ENCODE measurements around the gene LYPD6B. TPM values are rescaled to one million over a fixed set of nuclear protein-coding genes. Genes with fewer than 3 reads are reported as not detected.

The LYPD6B gene
- total and polyA plus RNA-seq, 10 of the 15 experiments (the other 5 are each of a cell fraction or from before 2014, with no cell fraction given), result 1.0 to 6.6 (median 4.0) TPM

GRCh38 chr2:149204686-149205085 lies 166.2 kb downstream of the LYPD6B start:
- ChIA-PET CTCF (interaction anchor here (0.9 kb wide), 1 partner anchor 17 kb away, joined by 3 read pairs; no protein-coding TSS in a partner anchor), SMC1A (ENCODE audit: uncharacterized antibody, unreplicated experiment) (no interaction called here), RAD21 (ENCODE audit: unreplicated experiment) (no interaction called here), POLR2A (no interaction called here)
- in situ Hi-C loops (cut with MboI), result no loop called here
- no peaks in the 10 kb centered on the region for H3K27me3 ChIP-seq (replicated peaks in 1 of 2; ENCODE audit: control insufficient read depth in 2 of 2, insufficient read depth in 2 of 2, low read length in 1 of 2)
- H2AFZ ChIP-seq (ENCODE audit: control insufficient read depth, low read depth, low read length), result no peak overlapping the region
- H3K9ac ChIP-seq (ENCODE audit: control insufficient read depth, insufficient read depth, low read length), result no peak overlapping the region
- intact Hi-C loops (cut with micrococcal nuclease; ENCODE audit: unreplicated experiment), result no loop called here
- no TSS peak for BruUV-seq (replicated peaks)
- 75% methylated on average over 4 of the region's 4 CpGs for WGBS (ENCODE audit: insufficient coverage, insufficient replicate concordance, low lambda C conversion rate, missing lambda C conversion rate)
- H3K4me1 ChIP-seq (ENCODE audit: control insufficient read depth, insufficient read depth, low read length), result no peaks in the 10 kb centered on the region
- no peaks in the 10 kb centered on the region for H3K79me2 ChIP-seq (ENCODE audit: control insufficient read depth, insufficient read depth, low read length)
- no peak overlapping the region for H3K4me2 ChIP-seq (ENCODE audit: control insufficient read depth, insufficient read depth)
- H4K20me1 ChIP-seq (ENCODE audit: control insufficient read depth, insufficient read depth), result no peaks in the 10 kb centered on the region; the same call in 1 of the 2 replicates
- H3K4me3 ChIP-seq, result no peak overlapping the region
- no peaks in the 10 kb centered on the region for H3K36me3 ChIP-seq (ENCODE audit: control insufficient read depth in 2 of 2, insufficient read depth in 2 of 2, low read length in 1 of 2)
- no peak for ATAC-seq
- DNase-seq (ENCODE audit: low read depth, low spot score), result no peak
- H3K27ac ChIP-seq (ENCODE audit: control insufficient read depth, insufficient read depth), result no peak overlapping the region
- no peaks in the 10 kb centered on the region for H3K9me3 ChIP-seq (replicated peaks; ENCODE audit: control insufficient read depth, insufficient read depth, low read length)
- no peak for FAIRE-seq
- no peak for TF ChIP-seq SKIL (IDR thresholded peaks at IDR 0.05; ENCODE audit: low read depth, poor library complexity, severe bottlenecking)
- no peak for TF ChIP-seq SIX5 (IDR thresholded peaks at IDR 0.05; ENCODE audit: low read depth, low read length, severe bottlenecking)
- no peak for TF ChIP-seq SMC3 (IDR thresholded peaks at IDR 0.05; ENCODE audit: borderline replicate concordance, low read length)
- TF ChIP-seq POLR2AphosphoS2 (IDR thresholded peaks at IDR 0.05; ENCODE audit: low read depth, low read length), result no peak
- no peak for TF ChIP-seq YBX1 (IDR thresholded peaks at IDR 0.05)
- no peak for TF ChIP-seq ELK1 (IDR thresholded peaks at IDR 0.05; ENCODE audit: low read depth, low read length)
- no peak for TF ChIP-seq CHD4 (IDR thresholded peaks at IDR 0.05)
- no peak for TF ChIP-seq RAD21 (IDR thresholded peaks at IDR 0.05; ENCODE audit: insufficient read depth, low read depth, low read length)
- no peak for TF ChIP-seq YY1 (IDR thresholded peaks at IDR 0.05; ENCODE audit: low read depth, low read length)
- TF ChIP-seq CTCF (IDR thresholded peaks at IDR 0.05 in 2 of 3, conservative IDR thresholded peaks at IDR 0.05 in 1 of 3; ENCODE audit: control insufficient read depth in 2 of 3, extremely low read depth in 1 of 3, insufficient read depth in 1 of 3, low read depth in 3 of 3, low read length in 3 of 3), result no peak
- TF ChIP-seq IKZF2 (IDR thresholded peaks at IDR 0.05), result no peak
- no peak for TF ChIP-seq BCL3 (IDR thresholded peaks at IDR 0.05; ENCODE audit: borderline replicate concordance, insufficient read depth, low read depth, low read length, poor library complexity, severe bottlenecking)
- no peak for TF ChIP-seq NFYA (IDR thresholded peaks at IDR 0.05; ENCODE audit: borderline replicate concordance, low read depth, low read length)
- no peak for TF ChIP-seq TCF12 (IDR thresholded peaks at IDR 0.05; ENCODE audit: low read depth, low read length)
- no peak for TF ChIP-seq TCF3 (IDR thresholded peaks at IDR 0.05; ENCODE audit: borderline replicate concordance, insufficient read depth, low read depth, low read length)
- no peak for TF ChIP-seq NR2C2 (IDR thresholded peaks at IDR 0.05; ENCODE audit: borderline replicate concordance, control insufficient read depth, insufficient read length, low read depth)
